GM19238 (cell line): ENCODE data around the gene SPDYE2.
"Not testable (repeated sequence)": the region's sequence is repeated elsewhere in the genome, so short reads cannot be mapped to it uniquely, and the experiment has no call there.

Experiments used
- DNase-seq: peaks from one replicate; pipeline ENCODE4 v3.0.0; 2011; ENCODE audit warnings: low spot score; ENCODE audit not compliant: insufficient read length

SPDYE2 gene

GRCh38 chr7:102599699-102600098 lies 48.7 kb downstream of the SPDYE2 start:
- DNase-seq, result not testable (repeated sequence)

GRCh38 chr7:102602317-102602716 lies 51.3 kb downstream of the SPDYE2 start:
- DNase-seq, result not testable (repeated sequence)

- DNase-seq, result not testable (repeated sequence)
Measured at GRCh38 chr7:102604431-102605145, 53.6 kb downstream of the SPDYE2 start.

- not testable (repeated sequence) for DNase-seq
Measured at GRCh38 chr7:102606848-102607247, 55.8 kb downstream of the SPDYE2 start.

- not testable (repeated sequence) for DNase-seq
Measured at GRCh38 chr7:102609734-102610133, 58.7 kb downstream of the SPDYE2 start.

GRCh38 chr7:102610441-102610840 lies 59.4 kb downstream of the SPDYE2 start:
- DNase-seq, result not testable (repeated sequence)

- DNase-seq, result not testable (repeated sequence)
Measured at GRCh38 chr7:102611013-102611674, 60.1 kb downstream of the SPDYE2 start.

- DNase-seq, result not testable (repeated sequence)
Measured at GRCh38 chr7:102611675-102612325, 60.8 kb downstream of the SPDYE2 start.
